Hematopoietic multipotent progenitor cell treated with erythropoietin and hydrocortisone succinate and interleukin-3 and kit ligand, for 8 days (in vitro differentiated cells): Measurements from ENCODE around the gene NAA11.

Source experiments
- DNase-seq: peaks from one replicate; pipeline ENCODE4 v3.0.0-alpha.2; 2015

The NAA11 gene

DNA sequence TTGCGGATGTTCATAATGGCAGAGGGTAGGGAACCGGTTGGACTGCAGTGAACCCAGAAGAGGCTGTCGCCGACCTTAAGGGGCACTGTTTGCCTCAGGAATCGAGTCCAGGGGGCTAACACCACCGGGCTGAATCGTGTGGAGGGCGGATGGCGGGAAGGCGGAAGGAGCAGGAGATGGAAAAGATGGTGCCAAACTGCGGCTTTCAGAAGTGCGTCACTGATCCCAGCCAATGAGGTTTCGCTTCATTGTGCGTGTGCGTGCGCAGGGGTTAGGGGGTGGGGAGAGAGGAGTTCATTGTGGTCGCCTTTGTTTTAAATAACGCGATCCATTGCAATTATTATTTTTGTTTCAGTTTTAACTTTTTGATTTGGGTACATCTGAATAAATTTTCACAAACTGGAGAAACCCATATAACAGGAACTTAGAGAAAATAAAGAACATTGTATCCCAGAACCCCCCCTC, at the start of gene NAA11:
Gene NAA11, minus strand, starts transcription at position 198 of the 465 bp plus-strand sequence. Its CDS starts 184 bp downstream, at position 14.
- no peak for DNase-seq

DNA sequence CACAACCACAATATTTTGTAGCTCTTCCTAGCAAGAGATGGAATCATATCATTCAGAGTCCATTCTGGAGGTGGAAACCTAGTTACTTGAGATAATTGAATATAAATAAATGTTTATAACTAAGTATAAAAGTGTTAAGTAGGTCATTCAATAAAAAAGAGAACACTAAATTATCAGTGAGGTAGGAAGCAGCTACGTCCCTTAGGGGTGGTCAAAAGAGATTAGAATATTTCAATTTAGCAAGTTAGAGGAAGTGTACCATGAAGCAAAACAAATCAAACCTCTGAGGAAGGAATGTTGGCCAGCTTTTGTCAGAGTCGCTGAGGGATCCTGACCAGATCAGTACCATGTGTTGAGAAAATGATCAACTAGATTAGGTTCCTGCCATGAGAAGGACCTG, 44.2 kb upstream of the NAA11 start:
- DNase-seq, result no peak

DNA sequence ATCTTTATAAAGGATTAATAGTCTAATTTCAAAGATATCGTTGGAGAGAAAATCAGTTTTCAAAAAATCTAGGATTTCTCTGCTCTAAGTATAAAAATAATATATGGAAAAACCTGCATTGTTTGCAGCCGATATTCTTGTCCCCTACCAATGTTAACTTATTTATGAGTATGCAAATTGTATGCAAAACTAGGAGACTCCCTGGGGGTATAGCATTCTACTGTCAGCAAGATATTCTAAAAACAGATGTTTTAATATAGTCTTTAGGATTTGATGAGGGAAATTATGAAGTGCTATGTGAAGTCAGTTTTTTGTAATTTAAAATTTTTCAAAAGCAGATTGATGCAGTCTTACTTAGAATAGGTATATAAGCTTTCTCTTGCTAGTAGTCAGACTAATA, 41.2 kb upstream of the NAA11 start:
- no peak for DNase-seq

DNA sequence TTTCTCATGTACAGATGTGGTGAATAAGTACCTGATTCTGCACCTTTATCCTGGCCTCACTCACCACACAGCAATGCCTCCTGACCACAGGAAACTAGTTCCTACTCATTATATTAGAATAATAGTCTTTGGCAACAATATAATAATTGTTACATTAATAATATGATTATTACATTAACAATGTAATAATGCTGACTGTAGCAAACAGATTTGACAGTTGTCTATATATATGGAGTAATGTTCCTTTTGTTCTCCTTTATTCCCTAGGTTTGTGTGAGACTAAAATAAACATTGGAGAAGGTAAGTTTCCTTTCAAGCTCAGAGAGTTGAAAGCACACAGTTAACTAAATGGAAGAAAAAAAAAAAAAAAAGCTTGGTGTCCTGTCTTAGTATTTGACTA, 40.6 kb upstream of the NAA11 start:
- DNase-seq, result no peak

DNA sequence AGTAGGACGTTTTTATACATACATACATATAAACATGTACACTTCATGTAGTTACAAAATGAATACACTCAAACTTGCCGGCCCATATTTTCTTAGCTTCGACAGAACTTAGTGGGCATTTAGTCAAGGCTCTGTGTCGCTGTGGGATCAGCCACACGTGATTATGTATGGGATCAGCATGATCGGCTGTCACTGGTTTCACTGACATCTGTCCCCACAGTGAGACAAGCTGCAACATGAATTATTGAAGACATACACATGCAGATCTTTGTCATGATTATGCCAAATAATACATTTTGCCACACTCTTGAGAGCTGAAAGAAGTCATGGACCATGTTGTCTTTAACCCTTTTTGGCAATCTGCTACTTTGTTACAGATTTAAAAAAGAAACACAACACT, 38.2 kb upstream of the NAA11 start:
- DNase-seq, result no peak

DNA sequence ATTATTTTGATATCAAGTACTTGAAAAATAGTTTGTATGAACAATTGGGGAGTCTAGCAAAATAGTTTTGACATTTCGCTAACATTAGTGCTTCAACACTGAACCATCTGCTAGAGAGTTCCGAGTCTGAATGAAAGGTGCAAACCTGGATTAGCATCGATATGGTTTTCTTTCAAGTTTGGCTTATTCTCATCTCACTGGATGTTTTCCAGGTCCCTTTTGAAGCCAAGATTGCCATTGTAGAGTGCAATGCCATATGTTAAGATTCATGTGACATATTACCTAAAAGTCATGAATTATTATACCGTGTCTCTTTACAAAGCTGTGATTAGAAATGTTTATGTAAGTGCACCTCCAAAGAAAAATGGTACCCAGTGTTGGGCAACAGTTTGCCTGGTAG, 36.8 kb upstream of the NAA11 start:
- no peak for DNase-seq

DNA sequence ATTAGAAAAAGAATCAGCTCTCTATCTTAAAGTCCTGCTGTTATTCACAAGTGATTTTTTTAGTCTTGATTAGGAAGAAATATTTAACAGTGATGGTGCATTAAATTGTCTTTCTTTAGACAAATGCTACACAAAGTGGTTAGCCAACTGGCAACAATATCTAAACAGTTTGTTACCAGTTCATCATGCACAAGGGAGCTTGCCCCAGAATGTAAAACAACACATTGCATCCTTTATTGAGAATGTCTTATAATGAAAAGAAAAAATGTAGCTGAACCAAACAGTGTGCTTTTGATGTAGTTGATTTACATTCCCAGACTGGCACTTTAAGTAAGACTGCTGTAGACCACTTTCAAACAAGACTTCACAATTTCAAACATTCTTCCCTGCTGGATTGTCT, 34.1 kb upstream of the NAA11 start:
- no peak for DNase-seq

DNA sequence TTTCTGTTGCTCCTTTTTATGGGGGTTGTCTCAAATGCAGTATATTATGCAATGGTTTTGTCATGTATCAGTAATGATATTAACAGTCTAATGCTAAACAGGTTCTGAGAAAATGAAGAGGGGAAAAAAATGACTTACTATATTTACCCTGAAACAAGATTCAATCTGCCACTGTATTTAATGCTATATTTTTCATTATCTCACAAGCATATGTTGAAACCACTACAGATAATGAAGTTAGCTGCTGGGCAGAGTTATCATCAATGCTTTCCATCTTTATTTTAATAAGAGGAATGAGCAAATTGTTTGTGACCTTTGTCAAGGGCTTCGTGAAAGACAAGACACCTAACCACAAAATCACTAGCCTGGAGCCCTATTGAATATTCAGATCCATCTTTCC, 32.6 kb upstream of the NAA11 start:
- no peak for DNase-seq

DNA sequence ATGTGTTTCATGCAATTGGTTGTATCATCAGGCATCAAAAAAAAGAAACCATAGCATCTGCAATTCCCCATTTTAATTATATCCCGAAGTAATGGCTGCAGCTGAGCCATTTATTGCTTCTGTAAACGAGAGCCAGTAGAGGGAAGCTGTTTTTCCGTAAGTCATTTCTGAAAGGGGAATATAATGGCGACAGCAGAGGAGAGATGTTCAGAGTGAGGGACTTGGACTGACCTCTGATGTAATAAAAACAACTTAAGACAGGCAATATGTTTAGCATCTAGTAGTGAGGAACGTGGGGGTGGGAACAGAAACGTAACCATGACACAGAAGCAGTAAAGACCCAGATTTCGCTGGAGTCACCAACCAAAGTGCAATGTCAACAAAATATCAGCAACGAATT, 31.5 kb upstream of the NAA11 start:
- DNase-seq, result no peak

DNA sequence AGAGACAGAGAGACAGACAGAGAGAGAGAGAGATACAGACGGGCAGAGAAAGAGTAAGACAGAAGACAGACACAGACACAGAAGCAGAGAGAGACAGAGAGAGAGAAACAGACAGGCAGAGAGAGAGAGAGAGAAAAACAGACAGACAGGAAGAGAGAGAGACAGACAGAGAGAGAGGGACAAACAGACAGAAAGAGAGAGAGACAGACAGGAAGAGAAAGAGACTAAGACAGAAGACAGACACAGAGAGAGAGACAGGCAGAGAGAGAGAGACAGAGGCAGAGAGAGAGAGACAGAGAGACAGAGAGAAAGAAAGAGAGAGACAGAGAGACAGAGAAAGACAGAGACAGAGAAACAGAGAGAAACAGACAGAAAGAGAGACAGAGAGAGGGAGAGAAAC, 27.2 kb upstream of the NAA11 start:
- no peak for DNase-seq

DNA sequence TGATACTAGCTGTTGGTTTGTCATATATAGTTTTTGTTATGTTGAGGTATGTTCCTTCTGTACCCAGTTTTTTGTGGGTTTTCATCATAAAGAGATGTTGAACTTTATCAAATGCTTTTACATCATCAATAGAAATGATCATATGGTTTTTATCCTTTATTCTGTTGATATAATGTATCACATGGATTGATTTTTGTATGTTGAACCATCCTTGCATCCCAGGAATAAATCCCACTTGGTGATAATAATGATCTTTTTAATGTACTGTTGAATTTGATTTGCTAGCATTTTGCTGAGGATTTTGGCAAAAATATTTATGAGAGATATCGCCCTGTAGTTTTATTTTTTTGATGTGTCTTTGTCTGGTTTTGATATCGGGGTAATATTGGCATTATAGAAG, 22.5 kb upstream of the NAA11 start:
- DNase-seq, result no peak

DNA sequence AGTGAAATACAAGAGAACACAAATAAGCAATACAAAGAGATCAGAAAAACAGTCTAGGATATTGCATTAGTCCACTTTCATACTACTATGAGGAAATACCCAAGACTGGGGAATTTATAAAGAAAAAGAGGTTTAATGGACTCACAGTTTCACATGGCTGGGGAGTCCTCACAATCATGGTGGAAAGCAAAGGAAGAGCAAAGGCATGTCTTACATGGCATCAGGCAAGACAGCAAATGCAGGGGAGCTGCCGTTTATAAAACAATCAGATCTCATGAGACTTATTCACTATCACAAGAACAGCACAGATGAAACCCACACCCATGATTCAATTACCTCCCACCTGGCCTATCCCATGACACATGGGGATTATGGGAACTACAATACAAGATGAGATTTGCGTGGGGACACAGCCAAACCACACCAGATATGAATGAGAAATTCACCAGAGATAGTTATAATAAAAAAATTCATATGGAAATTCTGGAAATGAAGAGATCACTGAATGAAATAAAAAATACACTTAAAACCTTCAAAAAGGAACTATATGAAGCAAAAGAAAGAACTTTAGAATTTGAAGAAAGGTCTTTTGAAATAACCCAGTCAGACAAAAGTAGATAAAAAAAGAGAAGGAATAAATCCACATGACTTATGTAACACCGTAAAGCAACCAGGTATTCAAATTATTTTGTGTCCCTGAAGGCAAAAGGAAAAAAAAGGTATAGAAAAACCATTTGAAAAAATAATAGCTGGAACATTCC, 16.2 kb upstream of the NAA11 start:
- no peak for DNase-seq

DNA sequence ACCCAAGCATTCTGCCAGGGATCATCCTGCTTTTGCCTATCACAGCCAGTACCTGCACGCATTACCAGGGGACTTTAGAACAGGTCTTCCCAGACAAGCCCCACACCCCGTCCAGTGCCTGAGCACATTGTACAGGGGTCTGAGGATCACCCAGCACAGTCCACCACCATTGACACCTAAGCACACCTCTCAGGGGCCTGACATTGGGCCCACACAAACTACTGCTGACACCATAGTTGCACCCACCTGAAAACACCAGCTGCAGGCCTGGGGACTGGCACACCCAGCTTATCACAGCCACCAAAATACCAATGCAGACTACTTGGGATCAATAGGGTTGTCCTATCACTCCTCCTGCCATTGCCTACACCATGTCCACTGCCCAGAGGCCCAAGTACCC, 14.7 kb upstream of the NAA11 start:
- no peak for DNase-seq

DNA sequence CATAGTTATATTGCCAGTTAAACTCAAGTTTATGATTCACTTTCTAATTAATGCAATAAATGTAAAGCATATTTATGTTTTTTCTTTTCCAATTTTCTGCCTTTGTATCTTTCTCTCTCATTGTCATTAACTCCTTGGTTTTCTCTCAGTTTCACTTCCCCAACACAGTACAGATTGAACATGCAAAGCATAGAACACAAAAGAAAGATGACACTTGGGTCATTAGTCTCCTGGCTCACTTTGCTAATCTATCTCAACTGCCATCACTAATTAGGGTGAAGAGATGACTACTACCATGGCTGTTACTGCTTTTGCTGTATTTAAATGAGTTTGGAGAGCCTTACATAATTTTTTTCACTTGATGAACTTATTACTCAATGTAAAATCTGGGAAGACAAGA, 12.3 kb upstream of the NAA11 start:
- no peak for DNase-seq

DNA sequence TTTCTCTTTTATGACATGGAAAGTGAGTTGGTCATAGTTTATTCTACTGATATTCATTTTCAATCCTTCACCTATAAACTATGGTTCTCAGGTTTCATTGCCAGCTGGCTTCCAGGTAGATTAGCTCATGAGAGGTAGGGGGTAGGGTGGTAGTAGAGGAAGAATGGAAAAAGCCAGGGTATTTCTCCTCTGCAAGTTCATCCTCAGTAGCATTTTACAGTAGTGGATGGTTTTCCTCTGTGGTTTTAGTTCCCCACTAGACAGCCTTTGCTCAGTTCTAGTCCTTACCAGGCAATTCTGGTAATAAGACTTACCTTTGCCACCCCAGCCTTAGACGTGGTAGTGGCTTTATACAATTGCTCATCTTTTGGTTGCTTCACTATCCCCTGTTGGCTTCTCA, 8.9 kb upstream of the NAA11 start:
- no peak for DNase-seq

DNA sequence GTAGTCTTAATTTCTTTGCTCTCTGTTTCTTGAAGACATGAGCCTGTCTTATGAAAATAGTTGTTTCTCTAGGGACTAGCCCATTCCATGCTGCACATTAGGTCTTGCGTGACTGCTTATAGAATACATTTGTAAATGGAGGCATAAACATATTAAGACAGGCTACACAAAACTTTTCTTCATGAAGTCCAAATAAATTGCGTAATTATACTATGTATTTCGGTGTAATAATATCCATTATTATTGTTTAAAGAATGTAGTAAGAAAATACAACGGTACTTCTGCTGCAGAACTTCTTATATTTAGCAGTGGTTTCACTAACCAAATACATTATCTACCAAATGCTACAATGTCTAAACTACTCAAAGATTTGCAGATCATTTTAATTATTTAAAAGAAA, 8.5 kb upstream of the NAA11 start:
- DNase-seq, result no peak

DNA sequence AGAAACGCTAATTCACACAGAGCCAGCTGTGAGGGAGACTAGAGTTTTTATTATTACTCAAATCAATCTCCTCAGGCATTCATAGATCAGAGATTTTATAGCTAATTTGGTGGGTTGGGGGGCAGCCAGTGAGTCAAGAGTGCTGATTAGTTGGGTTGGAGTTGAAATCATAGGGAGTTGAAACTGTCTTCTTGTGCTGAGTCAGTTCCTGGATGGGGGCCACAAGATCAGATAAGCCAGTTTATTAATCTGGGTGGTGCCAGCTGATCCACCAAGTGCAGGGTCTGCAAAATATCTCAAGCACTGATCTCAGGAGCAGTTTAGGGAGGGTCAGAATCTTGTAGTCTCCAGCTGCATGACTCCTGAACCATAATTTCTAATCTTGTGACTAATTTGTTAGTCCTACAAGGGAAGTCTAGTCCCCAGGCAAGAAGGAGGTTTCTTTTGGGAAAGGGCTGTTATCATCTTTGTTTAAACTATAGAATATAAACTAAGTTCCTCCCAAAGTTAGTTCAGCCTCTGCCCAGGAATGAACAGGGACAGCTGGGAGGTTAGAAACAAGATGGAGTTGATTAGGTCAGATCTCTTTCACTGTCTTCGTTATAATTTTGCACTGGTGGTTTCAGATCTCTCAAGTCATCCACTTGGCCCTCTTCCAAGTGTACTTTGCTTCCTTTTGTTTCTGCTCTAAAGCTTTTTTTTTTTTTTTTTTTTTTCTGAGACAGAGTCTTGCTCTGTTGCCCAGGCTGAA, 5.4 kb upstream of the NAA11 start:
- peak; percentile 71 for DNase-seq

DNA sequence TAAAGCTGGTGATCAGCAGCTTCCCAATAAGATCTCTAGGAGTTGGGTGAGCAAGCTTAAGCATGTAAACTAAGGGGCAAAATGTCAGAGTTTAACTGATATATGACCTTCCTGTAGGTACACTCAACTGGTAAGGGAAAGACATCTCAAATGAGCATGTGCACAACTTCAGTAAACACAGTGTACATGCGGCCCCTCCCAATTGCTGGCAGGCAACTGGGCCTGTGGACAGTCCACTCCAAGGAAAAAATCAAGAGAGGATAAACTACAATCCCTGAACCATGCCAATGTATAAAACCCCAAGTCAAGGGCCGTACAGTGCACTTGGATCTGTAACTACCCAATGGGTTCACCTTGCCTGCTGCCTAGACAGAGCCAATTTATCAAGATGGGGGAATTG, 4.9 kb upstream of the NAA11 start:
- DNase-seq, result no peak

DNA sequence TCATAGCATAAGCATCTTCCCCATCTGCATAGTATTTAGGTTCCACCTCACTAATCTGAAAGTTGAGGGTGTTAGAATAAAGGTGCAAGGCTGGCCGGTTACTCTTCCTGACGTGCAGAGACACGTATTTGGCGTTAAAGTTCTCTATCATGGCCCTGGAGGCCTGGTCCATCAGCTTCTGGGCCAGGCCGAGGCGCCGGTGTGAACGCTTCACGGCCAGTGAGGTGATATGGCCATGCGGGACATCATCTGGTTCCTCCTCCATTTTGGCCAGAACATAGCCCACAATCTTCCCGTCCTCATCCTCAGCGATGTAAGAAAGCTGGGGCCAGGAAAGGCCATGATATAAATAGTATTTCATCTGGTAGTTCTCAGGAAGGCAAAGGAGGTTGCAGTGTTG, 425 bp downstream of the NAA11 start:
- no peak for DNase-seq

DNA sequence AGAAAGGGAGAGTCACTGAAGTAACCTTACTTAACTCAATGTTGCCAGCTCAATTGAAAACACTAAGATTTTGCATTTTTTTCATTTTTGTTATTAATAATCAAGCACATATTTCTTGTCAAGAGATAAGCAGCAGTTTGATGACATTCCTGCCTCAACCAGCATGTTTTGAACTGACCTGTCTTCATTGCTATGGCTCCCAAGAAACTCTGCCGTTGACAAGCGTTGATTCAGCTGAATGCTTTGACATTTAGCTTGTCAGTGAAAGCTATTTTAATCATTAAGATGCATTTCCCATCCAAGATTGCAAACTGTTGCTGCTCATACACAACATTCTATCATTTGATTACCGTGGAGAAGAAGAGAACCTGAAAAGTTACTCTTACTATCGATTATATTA, 5.9 kb downstream of the NAA11 start:
- no peak for DNase-seq

DNA sequence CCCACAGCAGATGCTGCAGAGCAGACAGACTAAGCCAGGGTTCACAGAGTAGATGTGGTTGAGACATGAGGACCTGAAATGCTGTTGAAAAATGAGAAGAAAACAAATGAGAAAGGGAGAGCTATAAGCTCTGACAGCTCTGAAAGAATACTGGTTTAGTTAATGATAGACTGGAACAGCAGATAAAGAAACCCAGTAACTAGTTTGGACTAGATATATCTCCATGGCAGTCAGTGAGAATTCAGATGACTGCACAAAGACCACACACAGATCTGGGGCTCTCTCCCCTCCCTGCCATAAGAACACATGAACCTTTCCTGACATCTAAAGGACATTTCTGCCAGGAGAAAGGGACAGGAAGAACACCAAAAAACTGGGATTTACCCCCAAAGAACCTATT, 8.2 kb downstream of the NAA11 start:
- no peak for DNase-seq

DNA sequence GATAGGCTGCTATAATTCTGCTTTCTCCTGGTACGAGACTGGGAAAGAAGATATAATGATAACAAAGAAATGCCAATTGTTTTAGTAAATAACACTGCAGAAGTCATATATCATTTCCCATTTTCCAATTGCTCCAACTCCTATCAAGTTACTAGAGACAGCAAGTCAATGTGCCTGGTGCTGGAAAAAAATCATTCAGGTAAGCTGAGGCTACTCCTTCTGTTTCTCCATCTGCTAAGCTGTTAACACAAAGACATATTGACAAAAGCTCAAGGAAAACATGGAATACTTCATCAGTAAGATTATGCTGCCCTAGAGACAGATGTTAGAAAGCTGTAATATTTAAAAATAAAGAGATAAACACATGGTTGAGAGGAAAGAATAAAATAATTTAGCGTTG, 10.0 kb downstream of the NAA11 start:
- DNase-seq, result no peak

DNA sequence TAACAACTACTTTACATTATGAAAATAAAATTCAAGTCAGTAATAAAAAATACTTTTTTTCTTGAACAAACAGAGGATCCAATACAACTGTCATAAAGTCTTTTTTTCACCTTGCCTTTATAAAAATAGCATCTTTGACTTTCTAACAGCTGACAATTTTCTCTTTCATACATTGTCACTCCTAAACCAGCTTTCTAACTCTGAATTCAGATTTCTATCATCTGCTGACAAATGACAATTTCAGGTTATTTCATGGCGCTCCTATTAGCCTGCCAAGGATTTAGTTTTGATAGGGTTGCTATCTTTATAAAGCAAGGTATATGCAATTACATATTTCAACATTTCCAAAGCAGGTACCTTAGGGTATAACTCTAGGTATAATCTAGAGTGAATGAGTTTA, 14.6 kb downstream of the NAA11 start:
- DNase-seq, result no peak

DNA sequence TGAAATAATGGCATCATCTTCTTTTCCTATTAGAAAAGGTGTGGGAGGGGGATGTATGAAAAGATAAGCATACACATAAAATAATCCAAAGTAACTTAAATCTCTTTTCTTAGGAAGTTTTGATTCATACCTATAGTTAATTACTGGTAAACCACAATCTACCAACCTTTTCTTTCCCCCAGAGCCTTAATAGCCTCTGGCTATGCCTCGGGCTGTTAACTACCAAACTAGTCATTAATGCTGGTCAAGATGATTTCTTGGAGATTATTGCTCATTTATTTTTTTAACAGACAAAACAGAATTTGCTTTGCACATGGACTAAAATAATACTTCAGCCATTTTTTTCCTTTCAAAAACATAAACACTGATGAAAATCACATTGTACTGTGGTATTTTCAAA, 16.9 kb downstream of the NAA11 start:
- no peak for DNase-seq

DNA sequence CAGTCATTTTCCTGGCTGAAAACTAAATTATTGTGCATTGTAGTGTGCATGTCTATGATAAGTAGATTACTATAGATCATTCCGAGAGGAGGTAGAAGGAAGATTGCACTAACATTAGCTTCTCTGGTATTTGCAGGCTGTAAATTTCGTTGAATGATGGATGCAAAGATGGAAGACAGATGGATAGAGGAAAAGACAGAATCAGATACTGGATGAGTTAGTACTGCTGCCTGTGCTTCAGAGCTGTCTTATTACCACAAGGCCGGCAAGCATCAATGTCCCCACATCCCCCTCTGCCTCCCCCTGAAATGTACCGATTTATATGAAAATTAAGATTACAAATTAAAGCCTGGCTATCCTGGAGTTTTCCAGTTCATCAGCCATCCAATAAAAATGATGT, 17.7 kb downstream of the NAA11 start:
- DNase-seq, result no peak
